LNCAP (cell line): ENCODE data around the gene LRCH4.

Experiments
- CTCF ChIP-seq: fragments of 450-650 bp; IDR thresholded peaks from 2 replicates; pipeline ENCODE4 v1.5.1; 2017; ENCODE audit warnings: mild to moderate bottlenecking

The LRCH4 gene

GRCh38 chr7:100576384-100576993 lies 9.4 kb downstream of the LRCH4 start:
- TF ChIP-seq CTCF: no peak

- TF ChIP-seq CTCF: no peak
Measured at GRCh38 chr7:100575746-100576383, 10.1 kb downstream of the LRCH4 start.

GRCh38 chr7:100575206-100575631 lies 10.7 kb downstream of the LRCH4 start:
- no peak for TF ChIP-seq CTCF

- no peak for TF ChIP-seq CTCF
Measured at GRCh38 chr7:100574362-100575205, 11.3 kb downstream of the LRCH4 start.

DNA sequence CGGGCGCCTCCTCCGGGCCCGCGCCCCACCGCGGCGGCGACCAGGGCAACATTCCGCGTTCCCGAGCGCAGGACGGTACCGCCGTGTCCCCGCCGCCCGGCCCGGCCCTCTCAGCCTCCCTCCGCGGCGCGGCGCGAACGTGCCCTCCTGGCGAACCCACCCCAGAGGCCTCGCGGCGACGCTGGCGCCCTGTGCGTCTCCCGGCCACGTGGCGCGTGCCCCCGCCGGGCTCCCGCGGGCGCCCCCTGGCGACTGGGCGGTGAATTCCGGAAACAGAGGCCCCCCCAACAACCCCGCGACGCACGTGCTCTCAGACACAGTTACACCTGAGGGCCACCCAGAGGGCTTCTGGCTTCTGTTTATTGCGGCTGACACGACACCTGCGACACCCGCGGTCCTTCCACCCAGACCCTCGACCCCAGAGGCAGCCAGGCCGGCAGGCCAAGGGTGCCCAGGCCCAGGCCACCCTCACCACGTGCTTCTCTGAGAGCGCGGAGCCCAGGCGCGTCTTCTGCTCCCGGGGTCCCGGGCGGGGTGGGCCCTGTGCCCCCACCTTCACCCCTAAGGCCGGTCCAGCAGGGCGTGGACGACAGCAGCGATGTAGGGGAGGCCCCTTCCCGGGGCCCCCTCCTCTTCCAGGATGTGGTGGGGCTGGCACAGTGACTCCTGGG lies 12.1 kb downstream of the LRCH4 start, which contains the start of gene SAP25:
SAP25 (minus strand) TSS at position 210 of the 671 bp plus-strand sequence; CDS start at position 52, 158 bp downstream.
- TF ChIP-seq CTCF: peak; percentile 38; the same call in 1 of the 2 replicates

GRCh38 chr7:100572949-100573675 lies 12.8 kb downstream of the LRCH4 start:
- no peak for TF ChIP-seq CTCF
